ENCODE data around the gene HABP2.

GRCh38 chr10:113516061-113516460, 36.8 kb upstream of the HABP2 start:
- TF ChIP-seq CTCF (IDR thresholded peaks at IDR 0.05) (no peak), POLR2A (IDR thresholded peaks at IDR 0.05) (no peak)

Measured in uterus (tissue), 2 donors.